ENCODE measurements around the gene KIF3B. TPM values are rescaled to one million over a fixed set of nuclear protein-coding genes. Genes with fewer than 3 reads are reported as not detected.

The KIF3B gene
- total and polyA plus RNA-seq, 2 of the 13 experiments (the other 11 are each of a cell fraction or from before 2014, with no cell fraction given), result 23.6 to 28.8 TPM

DNA sequence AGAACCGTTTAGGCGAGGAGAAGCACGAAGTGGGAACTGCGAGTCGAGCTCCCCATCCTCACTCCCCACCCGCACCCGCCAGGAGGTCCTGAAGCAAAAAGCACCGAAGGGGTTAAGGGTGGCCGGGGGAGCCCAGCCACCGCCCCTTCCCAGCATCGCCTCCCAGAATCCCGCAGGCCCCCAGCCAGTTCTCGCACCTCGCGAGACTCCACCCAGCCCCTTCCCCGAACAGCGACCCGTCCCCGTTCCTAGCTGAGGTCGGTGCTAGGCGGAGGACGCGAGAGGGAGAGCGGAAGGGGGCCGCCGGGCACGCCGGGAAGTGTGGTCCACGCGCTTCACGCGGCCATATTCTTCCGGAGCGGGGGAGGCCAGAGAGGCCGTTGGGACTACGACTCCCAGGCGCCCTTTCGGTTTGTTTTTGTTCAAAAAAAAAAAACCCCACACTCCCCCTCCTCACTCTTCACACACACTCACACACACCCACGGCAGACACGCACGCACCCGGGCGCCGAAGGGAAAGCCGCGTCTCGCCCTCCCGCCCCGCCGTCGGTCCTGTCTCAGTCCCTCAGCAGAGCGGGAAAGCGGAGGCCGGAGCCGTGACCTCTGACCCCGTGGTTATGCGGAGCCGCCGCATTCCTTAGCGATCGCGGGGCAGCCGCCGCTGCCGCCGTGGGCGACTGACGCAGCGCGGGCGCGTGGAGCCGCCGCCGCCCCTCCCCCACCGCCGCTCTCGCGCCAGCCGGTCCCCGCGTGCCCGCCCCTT, 80.6 kb downstream of the KIF3B start, which contains the start of gene ASXL1 (continued):
- peak; percentile 86 for TF ChIP-seq ASH2L (IDR thresholded peaks at IDR 0.05; ENCODE audit: insufficient read length, low read depth, low read length)
- peak; percentile 83; the same call in 1 of the 2 replicates for TF ChIP-seq CBX5 (CRISPR knock-in tag; IDR thresholded peaks at IDR 0.05; ENCODE audit: borderline replicate concordance)
- TF ChIP-seq SNAPC2 (CRISPR knock-in tag; IDR thresholded peaks at IDR 0.05), result peak; percentile 86; the same call in 1 of the 2 replicates
- TF ChIP-seq, protein P1, sequence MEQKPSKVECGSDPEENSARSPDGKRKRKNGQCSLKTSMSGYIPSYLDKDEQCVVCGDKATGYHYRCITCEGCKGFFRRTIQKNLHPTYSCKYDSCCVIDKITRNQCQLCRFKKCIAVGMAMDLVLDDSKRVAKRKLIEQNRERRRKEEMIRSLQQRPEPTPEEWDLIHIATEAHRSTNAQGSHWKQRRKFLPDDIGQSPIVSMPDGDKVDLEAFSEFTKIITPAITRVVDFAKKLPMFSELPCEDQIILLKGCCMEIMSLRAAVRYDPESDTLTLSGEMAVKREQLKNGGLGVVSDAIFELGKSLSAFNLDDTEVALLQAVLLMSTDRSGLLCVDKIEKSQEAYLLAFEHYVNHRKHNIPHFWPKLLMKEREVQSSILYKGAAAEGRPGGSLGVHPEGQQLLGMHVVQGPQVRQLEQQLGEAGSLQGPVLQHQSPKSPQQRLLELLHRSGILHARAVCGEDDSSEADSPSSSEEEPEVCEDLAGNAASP (CRISPR knock-in tag; IDR thresholded peaks at IDR 0.05; ENCODE audit: borderline replicate concordance), result peak; percentile 89
- TF ChIP-seq SMAD1 (CRISPR knock-in tag; IDR thresholded peaks at IDR 0.05; ENCODE audit: borderline replicate concordance, low read depth), result peak; percentile 97
- TF ChIP-seq ZNF841 (CRISPR knock-in tag; IDR thresholded peaks at IDR 0.05; ENCODE audit: borderline replicate concordance), result no peak
- TF ChIP-seq ZXDC (CRISPR knock-in tag; IDR thresholded peaks at IDR 0.05), result peak; percentile 86; the same call in 1 of the 2 replicates
- peak; percentile 95 for TF ChIP-seq SAP130 (CRISPR knock-in tag; IDR thresholded peaks at IDR 0.05; ENCODE audit: low read depth)
- no peak for TF ChIP-seq RBM22 (optimal IDR thresholded peaks at IDR 0.05; ENCODE audit: low read length)
- TF ChIP-seq HDAC1 (CRISPR knock-in tag; IDR thresholded peaks at IDR 0.05), result peak; percentile 98
- peak; percentile 47 to 82 for TF ChIP-seq POLR2A (IDR thresholded peaks at IDR 0.05; ENCODE audit: insufficient read depth in 1 of 2, low read depth in 2 of 2, low read length in 2 of 2)
- TF ChIP-seq HNRNPL (IDR thresholded peaks at IDR 0.05; ENCODE audit: low read depth, low read length), result peak; percentile 89
- no peak; the same call in 1 of the 2 replicates for TF ChIP-seq ZNF703 (CRISPR knock-in tag; IDR thresholded peaks at IDR 0.05; ENCODE audit: borderline replicate concordance)
- peak; percentile 89 for TF ChIP-seq ZFX (CRISPR knock-in tag; IDR thresholded peaks at IDR 0.05; ENCODE audit: low read depth)
- TF ChIP-seq KDM2A (CRISPR knock-in tag; IDR thresholded peaks at IDR 0.05; ENCODE audit: borderline replicate concordance, low read depth), result peak; percentile 99
- TF ChIP-seq FIP1L1 (IDR thresholded peaks at IDR 0.05; ENCODE audit: borderline replicate concordance, insufficient read depth, low read depth, low read length), result peak; percentile 79; the same call in 1 of the 2 replicates
- no peak; the same call in 1 of the 2 replicates for TF ChIP-seq ZNF460 (CRISPR knock-in tag; IDR thresholded peaks at IDR 0.05; ENCODE audit: borderline replicate concordance)
- no peak; the same call in 1 of the 2 replicates for TF ChIP-seq ZFP62 (CRISPR knock-in tag; IDR thresholded peaks at IDR 0.05)
- peak; percentile 95 for TF ChIP-seq NR2F6 (IDR thresholded peaks at IDR 0.05)
- peak; percentile 96 for TF ChIP-seq NR2F6 (CRISPR knock-in tag; IDR thresholded peaks at IDR 0.05)
- peak; percentile 89 for TF ChIP-seq MXD3 (CRISPR knock-in tag; IDR thresholded peaks at IDR 0.05)
- TF ChIP-seq ZFP36 (IDR thresholded peaks at IDR 0.05; ENCODE audit: borderline replicate concordance, low read depth, low read length, partially characterized antibody), result no peak
- 0 out of 2 replicates have a peak, but pooled peaks have one; percentile 7 for TF ChIP-seq ZNF644 (CRISPR knock-in tag; IDR thresholded peaks at IDR 0.05; ENCODE audit: low read depth)
- TF ChIP-seq BATF2 (CRISPR knock-in tag; IDR thresholded peaks at IDR 0.05), result peak; percentile 55; the same call in 1 of the 2 replicates
